ENCODE results near the gene SLC25A29.
A peak's percentile ranks its signal among the peaks of the same experiment; 100 is the strongest.
"Not testable (repeated sequence)": the region's sequence is repeated elsewhere in the genome, so short reads cannot be mapped to it uniquely, and the experiment has no call there.

The SLC25A29 gene

GRCh38 chr14:100306101-100306997 is at the start of gene SLC25A29:
TSS of gene SLC25A29 (minus strand) at chr14:100306444. CDS start at chr14:100306232, 212 bp downstream.
- DNase-seq (ENCODE audit: low read depth): peak; percentile 52

GRCh38 chr14:100350986-100351385 is 44.7 kb upstream of the SLC25A29 start:
- DNase-seq (ENCODE audit: low read depth): no peak

- DNase-seq (ENCODE audit: low read depth): no peak
Measured at GRCh38 chr14:100350276-100350926, 44.2 kb upstream of the SLC25A29 start.

- DNase-seq (ENCODE audit: low read depth): no peak
Measured at GRCh38 chr14:100348784-100349685, 42.8 kb upstream of the SLC25A29 start.

- DNase-seq (ENCODE audit: low read depth): no peak
Measured at GRCh38 chr14:100348253-100348729, 42.0 kb upstream of the SLC25A29 start.

- no peak for DNase-seq (ENCODE audit: low read depth)
Measured at GRCh38 chr14:100346306-100347091, 40.3 kb upstream of the SLC25A29 start.

- DNase-seq (ENCODE audit: low read depth): no peak
Measured at GRCh38 chr14:100345711-100346110, 39.5 kb upstream of the SLC25A29 start.

GRCh38 chr14:100344657-100345056 is 38.4 kb upstream of the SLC25A29 start:
- DNase-seq (ENCODE audit: low read depth): not testable (repeated sequence)

- not testable (repeated sequence) for DNase-seq (ENCODE audit: low read depth)
Measured at GRCh38 chr14:100342826-100343225, 36.6 kb upstream of the SLC25A29 start.

- no peak for DNase-seq (ENCODE audit: low read depth)
Measured at GRCh38 chr14:100342195-100342594, 36.0 kb upstream of the SLC25A29 start.

- DNase-seq (ENCODE audit: low read depth): no peak
Measured at GRCh38 chr14:100341301-100342031, 35.2 kb upstream of the SLC25A29 start.

GRCh38 chr14:100340423-100340813 is 34.2 kb upstream of the SLC25A29 start:
- DNase-seq (ENCODE audit: low read depth): no peak

- DNase-seq (ENCODE audit: low read depth): no peak
Measured at GRCh38 chr14:100339766-100340422, 33.6 kb upstream of the SLC25A29 start.

GRCh38 chr14:100336618-100337530 is 30.6 kb upstream of the SLC25A29 start:
- no peak for DNase-seq (ENCODE audit: low read depth)

- DNase-seq (ENCODE audit: low read depth): no peak
Measured at GRCh38 chr14:100334904-100335303, 28.7 kb upstream of the SLC25A29 start.

GRCh38 chr14:100333827-100334226 is 27.6 kb upstream of the SLC25A29 start:
- no peak for DNase-seq (ENCODE audit: low read depth)

GRCh38 chr14:100333311-100333710 is 27.1 kb upstream of the SLC25A29 start:
- no peak for DNase-seq (ENCODE audit: low read depth)

- no peak for DNase-seq (ENCODE audit: low read depth)
Measured at GRCh38 chr14:100332797-100333196, 26.6 kb upstream of the SLC25A29 start.
